DMS114 treated with DMSO at 0.1 percent for 48 hours (cell line): ENCODE results near the gene FBN2.

ENCODE experiments used
- DNase-seq: peaks from one replicate; lab custom pipeline; 2025; ENCODE audit not compliant: unreplicated experiment; lab: John Stamatoyannopoulos, UW

FBN2 gene

GRCh38 chr5:128318691-128319090 is 219.4 kb downstream of the FBN2 start:
- DNase-seq: no peak

GRCh38 chr5:128317481-128317880 is 220.6 kb downstream of the FBN2 start:
- no peak for DNase-seq

- DNase-seq: no peak
Observed at GRCh38 chr5:128315671-128316070, 222.4 kb downstream of the FBN2 start.

GRCh38 chr5:128305341-128305740 is 232.7 kb downstream of the FBN2 start:
- no peak for DNase-seq

- DNase-seq: no peak
Observed at GRCh38 chr5:128304791-128305190, 233.3 kb downstream of the FBN2 start.

GRCh38 chr5:128304088-128304487 is 234.0 kb downstream of the FBN2 start:
- DNase-seq: no peak

GRCh38 chr5:128303593-128303992 is 234.5 kb downstream of the FBN2 start:
- no peak for DNase-seq

- no peak for DNase-seq
Observed at GRCh38 chr5:128300181-128300580, 237.9 kb downstream of the FBN2 start.

- DNase-seq: no peak
Observed at GRCh38 chr5:128290152-128290858, 247.7 kb downstream of the FBN2 start.

- no peak for DNase-seq
Observed at GRCh38 chr5:128287740-128288139, 250.3 kb downstream of the FBN2 start.

GRCh38 chr5:128284236-128284635 is 253.8 kb downstream of the FBN2 start:
- DNase-seq: no peak

- DNase-seq: no peak
Observed at GRCh38 chr5:128279345-128279744, 258.7 kb downstream of the FBN2 start.

- DNase-seq: no peak
Observed at GRCh38 chr5:128276537-128277216, 261.4 kb downstream of the FBN2 start.

GRCh38 chr5:128274441-128274840 is 263.6 kb downstream of the FBN2 start:
- DNase-seq: no peak

- no peak for DNase-seq
Observed at GRCh38 chr5:128273736-128274135, 264.3 kb downstream of the FBN2 start.

GRCh38 chr5:128271859-128272464 is 266.1 kb downstream of the FBN2 start:
- no peak for DNase-seq

GRCh38 chr5:128271071-128271470 is 267.0 kb downstream of the FBN2 start:
- no peak for DNase-seq

GRCh38 chr5:128264564-128265360 is 273.3 kb downstream of the FBN2 start:
- DNase-seq: no peak

- DNase-seq: no peak
Observed at GRCh38 chr5:128263357-128263756, 274.7 kb downstream of the FBN2 start.

- DNase-seq: no peak
Observed at GRCh38 chr5:128262911-128263310, 275.1 kb downstream of the FBN2 start.

- no peak for DNase-seq
Observed at GRCh38 chr5:128259607-128260021, 278.4 kb downstream of the FBN2 start.
